ENCODE measurements around the gene FKRP. TPM values are rescaled to one million over a fixed set of nuclear protein-coding genes. Genes with fewer than 3 reads are reported as not detected.

The FKRP gene
- total RNA-seq, 1 donor from 2014 or later: 27.8 TPM

DNA sequence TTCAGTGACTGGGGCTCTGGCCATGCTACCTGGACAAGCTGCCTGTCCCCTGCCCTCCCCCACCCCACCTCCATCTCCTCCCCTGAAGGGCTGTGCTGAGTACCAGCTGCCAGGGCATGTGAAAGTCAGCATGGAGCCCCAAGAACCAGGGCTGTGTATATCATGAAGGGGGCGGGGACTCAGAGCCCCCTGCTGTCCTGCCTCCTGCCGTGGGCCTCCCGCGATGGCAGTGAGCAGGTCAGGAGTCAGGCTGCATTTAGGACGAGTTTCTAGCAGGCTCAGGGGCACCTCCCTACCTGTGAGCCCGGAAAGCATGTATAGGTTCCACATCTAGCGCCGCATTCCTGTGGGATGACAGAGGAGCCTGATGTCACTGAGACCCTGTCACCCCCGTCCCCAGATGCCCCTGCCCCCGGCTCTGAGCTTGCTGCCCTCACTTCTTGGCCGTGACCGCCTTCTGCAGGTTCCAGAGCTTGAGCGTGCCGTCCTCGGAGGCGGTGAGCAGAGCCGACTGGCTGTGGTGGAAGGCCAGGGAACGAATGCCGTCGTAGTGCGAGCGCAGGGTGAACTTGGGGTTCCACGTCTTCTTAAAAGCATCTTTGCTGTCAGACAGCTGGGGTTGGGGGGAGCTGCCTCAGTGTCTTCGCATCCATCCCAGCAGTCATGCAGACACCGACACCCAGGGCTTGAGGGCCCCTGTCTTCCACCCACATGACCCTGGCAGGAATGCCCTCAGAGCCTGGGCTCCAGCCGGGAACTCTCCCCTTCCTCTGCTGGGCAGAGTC lies 20.6 kb upstream of the FKRP start:
- TF ChIP-seq, protein P1, sequence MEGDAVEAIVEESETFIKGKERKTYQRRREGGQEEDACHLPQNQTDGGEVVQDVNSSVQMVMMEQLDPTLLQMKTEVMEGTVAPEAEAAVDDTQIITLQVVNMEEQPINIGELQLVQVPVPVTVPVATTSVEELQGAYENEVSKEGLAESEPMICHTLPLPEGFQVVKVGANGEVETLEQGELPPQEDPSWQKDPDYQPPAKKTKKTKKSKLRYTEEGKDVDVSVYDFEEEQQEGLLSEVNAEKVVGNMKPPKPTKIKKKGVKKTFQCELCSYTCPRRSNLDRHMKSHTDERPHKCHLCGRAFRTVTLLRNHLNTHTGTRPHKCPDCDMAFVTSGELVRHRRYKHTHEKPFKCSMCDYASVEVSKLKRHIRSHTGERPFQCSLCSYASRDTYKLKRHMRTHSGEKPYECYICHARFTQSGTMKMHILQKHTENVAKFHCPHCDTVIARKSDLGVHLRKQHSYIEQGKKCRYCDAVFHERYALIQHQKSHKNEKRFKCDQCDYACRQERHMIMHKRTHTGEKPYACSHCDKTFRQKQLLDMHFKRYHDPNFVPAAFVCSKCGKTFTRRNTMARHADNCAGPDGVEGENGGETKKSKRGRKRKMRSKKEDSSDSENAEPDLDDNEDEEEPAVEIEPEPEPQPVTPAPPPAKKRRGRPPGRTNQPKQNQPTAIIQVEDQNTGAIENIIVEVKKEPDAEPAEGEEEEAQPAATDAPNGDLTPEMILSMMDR (conservative IDR thresholded peaks at IDR 0.05; ENCODE audit: low read depth, low read length): no peak
- no peak overlapping the region for H3K4me3 ChIP-seq (ENCODE audit: low read depth, low read length)
- no peak for DNase-seq (ENCODE audit: low read depth)

DNA sequence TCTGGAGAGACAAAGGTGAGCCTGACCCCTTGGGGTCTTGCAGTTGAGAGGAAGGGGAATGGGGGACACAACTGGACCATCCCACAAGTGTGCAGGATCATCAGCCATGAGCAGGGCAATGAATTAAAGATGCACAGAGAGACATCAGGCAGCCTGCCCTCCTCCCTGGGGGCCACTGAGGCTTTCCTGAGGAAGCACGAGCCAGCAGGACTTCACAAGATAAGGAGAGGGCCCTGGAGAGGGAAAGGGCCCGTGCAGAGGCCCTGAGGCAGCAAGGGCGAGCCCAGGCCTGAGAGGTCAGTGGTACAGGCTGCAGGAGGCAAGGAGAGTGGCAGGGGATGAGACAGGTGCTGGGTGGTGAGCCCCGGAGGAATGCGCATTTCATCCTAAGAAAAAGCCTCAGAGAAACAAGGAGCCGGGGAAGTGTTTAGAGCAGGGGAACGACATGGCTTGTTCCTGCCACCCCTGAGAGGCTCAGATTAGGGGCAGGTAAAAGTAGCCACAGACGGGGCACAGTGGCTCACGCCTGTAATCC lies 19.9 kb upstream of the FKRP start:
- H3K4me3 ChIP-seq (ENCODE audit: low read depth, low read length): no peak overlapping the region
- DNase-seq (ENCODE audit: low read depth): no peak
- TF ChIP-seq, protein P1 (conservative IDR thresholded peaks at IDR 0.05; ENCODE audit: low read depth, low read length): no peak

DNA sequence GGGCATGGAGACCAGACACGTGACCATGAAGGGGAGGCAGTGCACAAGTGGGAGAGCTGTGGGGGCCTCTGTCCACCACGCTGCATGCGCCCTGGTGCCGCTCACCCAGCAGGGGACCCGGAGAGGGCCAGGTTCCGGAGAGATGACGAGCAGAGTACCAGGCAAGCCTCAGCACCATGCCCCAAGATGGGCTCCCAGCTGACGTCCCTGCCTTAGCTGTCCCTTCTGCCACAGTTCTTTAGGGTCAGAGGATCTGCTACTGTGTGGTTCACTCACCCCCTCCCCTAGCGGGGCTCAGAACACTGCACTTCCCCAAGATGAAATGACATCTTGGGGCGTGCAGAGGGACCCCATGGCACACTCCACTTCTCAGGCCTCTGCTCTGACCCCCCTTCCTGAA lies 19.3 kb upstream of the FKRP start:
- H3K4me3 ChIP-seq (ENCODE audit: low read depth, low read length): no peak overlapping the region
- DNase-seq (ENCODE audit: low read depth): no peak
- TF ChIP-seq, protein P1 (conservative IDR thresholded peaks at IDR 0.05; ENCODE audit: low read depth, low read length): no peak

DNA sequence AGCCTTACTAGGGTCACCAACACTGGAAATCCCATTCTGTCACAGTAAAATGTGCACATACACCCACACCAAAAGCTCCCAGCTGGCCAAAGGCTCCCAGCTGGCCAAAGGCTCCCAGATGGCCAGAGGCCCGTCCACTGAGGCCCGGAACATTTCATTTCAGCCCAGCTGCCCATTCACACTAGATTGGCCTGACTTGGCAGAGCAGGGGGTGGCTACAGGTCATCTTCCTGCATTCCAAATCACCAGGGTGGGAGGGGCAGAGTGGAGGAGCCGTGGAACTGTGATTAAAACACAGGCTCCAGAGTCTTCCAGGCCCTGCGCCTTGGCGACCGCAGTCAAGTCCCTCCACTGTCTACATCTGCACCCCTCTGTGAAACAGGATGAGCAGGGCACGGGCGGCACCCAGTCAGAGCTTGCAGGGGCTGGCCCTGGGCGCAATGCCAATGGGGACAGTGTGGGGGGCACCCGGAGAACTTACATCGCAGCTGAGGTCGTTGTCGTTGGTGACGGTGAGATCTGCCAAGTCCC lies 18.8 kb upstream of the FKRP start:
- no peak for DNase-seq (ENCODE audit: low read depth)
- H3K4me3 ChIP-seq (ENCODE audit: low read depth, low read length): no peak overlapping the region
- TF ChIP-seq, protein P1 (conservative IDR thresholded peaks at IDR 0.05; ENCODE audit: low read depth, low read length): no peak

DNA sequence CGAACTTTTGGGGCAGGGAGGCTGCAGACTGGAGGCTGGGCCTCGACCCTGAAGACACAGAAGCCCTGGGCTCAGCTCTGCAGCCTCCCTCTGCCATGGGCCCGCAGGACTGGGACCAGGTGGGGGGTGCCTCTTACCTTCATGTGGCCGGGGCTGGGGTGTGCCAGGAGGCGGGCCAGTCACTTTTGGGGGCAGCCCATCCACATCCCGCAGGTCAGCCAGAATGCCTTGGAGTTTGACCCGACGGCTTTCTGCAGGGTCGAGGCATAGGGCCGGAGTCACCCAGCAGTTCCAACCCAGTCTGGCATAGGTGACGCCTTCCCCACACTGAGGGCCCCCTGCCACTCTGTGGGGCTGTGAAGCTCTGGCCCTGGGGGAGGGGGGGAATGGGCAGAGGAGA lies 18.1 kb upstream of the FKRP start:
- DNase-seq (ENCODE audit: low read depth): no peak
- H3K4me3 ChIP-seq (ENCODE audit: low read depth, low read length): no peak overlapping the region
- TF ChIP-seq, protein P1 (conservative IDR thresholded peaks at IDR 0.05; ENCODE audit: low read depth, low read length): no peak

DNA sequence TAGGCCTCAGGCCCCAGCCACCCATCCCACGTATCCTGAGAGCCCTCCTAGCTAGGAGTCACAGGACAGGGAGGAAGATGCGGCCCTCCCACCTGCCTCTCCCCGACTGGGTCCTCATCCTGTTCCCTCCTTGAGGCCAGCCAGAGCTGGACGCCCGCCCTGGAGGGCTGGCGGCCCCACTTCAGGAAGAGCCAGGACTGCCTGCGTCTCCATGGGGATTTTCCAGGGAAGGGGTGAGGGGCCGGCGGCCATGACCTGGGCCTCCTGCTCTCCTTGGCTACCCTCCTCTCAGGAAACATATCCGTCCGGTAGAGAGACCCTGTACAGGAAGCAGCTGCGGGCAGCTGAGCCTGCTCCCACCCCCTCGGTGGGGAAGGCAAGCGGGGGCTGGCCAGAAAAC lies 17.6 kb upstream of the FKRP start:
- no peak for DNase-seq (ENCODE audit: low read depth)
- H3K4me3 ChIP-seq (ENCODE audit: low read depth, low read length): no peak overlapping the region
- TF ChIP-seq, protein P1 (conservative IDR thresholded peaks at IDR 0.05; ENCODE audit: low read depth, low read length): no peak

Data from epithelial cell of proximal tubule (primary cell).